ENCODE results near the gene TRPC6.

TRPC6 gene

DNA sequence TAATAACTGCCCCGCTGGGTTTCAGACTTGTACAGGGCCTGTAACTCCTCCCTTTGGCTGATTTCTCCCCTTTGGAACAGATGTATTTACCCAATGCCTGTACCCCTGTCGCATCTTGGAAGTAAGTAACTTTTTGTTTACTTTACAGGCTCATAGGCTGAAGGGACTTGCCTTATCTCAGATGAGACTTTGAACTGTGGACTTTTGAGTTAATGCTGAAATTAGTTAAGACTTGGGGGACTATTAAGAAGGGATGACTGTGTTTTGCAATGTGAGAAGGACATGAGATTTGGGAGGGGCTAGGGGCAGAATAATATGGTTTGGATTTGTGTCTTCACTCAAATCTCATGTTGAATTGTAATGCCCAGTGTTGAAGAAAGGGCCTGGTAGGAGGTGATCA lies 62.0 kb downstream of the TRPC6 start:
- H3K9ac ChIP-seq (ENCODE audit: low read length), result no peak overlapping the region
- no peak overlapping the region for H3K4me3 ChIP-seq (ENCODE audit: insufficient read depth, low read length, poor library complexity, severe bottlenecking)
- no peak overlapping the region for H3K27ac ChIP-seq (ENCODE audit: low read depth, low read length)
- H4K20me1 ChIP-seq (ENCODE audit: low read depth, low read length), result no peaks in the 10 kb centered on the region
- H3K27me3 ChIP-seq (ENCODE audit: low read length), result no peaks in the 10 kb centered on the region
- H3F3A ChIP-seq (ENCODE audit: insufficient read depth), result no peaks in the 10 kb centered on the region
- no peaks in the 10 kb centered on the region for H3K9me3 ChIP-seq (ENCODE audit: insufficient read depth, low read length)
- H3K79me2 ChIP-seq (ENCODE audit: insufficient read depth, low read length), result no peaks in the 10 kb centered on the region
- TF ChIP-seq EZH2phosphoT487 (conservative IDR thresholded peaks at IDR 0.05; ENCODE audit: low read length), result no peak
- H3K9me2 ChIP-seq (replicated peaks; ENCODE audit: insufficient read depth, low read length), result no peaks in the 10 kb centered on the region
- H3K36me3 ChIP-seq (ENCODE audit: low read length), result no peaks in the 10 kb centered on the region
- no peak overlapping the region for H2AFZ ChIP-seq (ENCODE audit: low read depth, low read length, severe bottlenecking)
- H3K4me2 ChIP-seq (ENCODE audit: low read depth, low read length, poor library complexity, severe bottlenecking), result no peak overlapping the region

DNA sequence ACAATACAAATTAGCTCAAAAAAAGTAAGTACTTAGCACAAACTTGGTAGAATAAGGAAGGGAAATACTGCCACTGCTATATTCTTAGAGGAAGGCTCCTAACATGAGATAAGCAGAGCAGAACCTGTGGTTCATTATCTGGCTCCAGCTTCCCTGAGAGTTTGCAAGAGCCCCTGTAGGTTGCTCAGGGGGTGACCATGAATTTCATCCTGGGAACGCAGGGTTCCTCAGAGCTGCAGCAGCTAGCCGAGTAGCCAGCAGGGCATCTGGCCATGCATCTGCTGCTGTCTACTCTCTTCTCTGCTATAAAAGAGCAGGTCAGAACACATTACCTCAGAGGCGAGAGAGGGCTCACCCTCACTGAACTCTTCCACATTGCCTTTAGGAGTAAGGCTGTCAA lies 67.3 kb downstream of the TRPC6 start:
- no peaks in the 10 kb centered on the region for H4K20me1 ChIP-seq (ENCODE audit: low read depth, low read length)
- no peak overlapping the region for H2AFZ ChIP-seq (ENCODE audit: low read depth, low read length, severe bottlenecking)
- H3K27ac ChIP-seq (ENCODE audit: low read depth, low read length), result no peak overlapping the region
- H3K4me3 ChIP-seq (ENCODE audit: insufficient read depth, low read length, poor library complexity, severe bottlenecking), result no peak overlapping the region
- H3K36me3 ChIP-seq (ENCODE audit: low read length), result no peaks in the 10 kb centered on the region
- H3F3A ChIP-seq (ENCODE audit: insufficient read depth), result no peaks in the 10 kb centered on the region
- H3K79me2 ChIP-seq (ENCODE audit: insufficient read depth, low read length), result no peaks in the 10 kb centered on the region
- TF ChIP-seq EZH2phosphoT487 (conservative IDR thresholded peaks at IDR 0.05; ENCODE audit: low read length), result no peak
- TF ChIP-seq, protein P1, sequence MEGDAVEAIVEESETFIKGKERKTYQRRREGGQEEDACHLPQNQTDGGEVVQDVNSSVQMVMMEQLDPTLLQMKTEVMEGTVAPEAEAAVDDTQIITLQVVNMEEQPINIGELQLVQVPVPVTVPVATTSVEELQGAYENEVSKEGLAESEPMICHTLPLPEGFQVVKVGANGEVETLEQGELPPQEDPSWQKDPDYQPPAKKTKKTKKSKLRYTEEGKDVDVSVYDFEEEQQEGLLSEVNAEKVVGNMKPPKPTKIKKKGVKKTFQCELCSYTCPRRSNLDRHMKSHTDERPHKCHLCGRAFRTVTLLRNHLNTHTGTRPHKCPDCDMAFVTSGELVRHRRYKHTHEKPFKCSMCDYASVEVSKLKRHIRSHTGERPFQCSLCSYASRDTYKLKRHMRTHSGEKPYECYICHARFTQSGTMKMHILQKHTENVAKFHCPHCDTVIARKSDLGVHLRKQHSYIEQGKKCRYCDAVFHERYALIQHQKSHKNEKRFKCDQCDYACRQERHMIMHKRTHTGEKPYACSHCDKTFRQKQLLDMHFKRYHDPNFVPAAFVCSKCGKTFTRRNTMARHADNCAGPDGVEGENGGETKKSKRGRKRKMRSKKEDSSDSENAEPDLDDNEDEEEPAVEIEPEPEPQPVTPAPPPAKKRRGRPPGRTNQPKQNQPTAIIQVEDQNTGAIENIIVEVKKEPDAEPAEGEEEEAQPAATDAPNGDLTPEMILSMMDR (IDR thresholded peaks at IDR 0.05; ENCODE audit: insufficient read depth, low read length, poor library complexity, severe bottlenecking), result no peak
- H3K9me3 ChIP-seq (ENCODE audit: insufficient read depth, low read length), result no peaks in the 10 kb centered on the region
- H3K9ac ChIP-seq (ENCODE audit: low read length), result no peak overlapping the region
- no peaks in the 10 kb centered on the region for H3K27me3 ChIP-seq (ENCODE audit: low read length)
- H3K9me2 ChIP-seq (replicated peaks; ENCODE audit: insufficient read depth, low read length), result no peaks in the 10 kb centered on the region
- H3K4me2 ChIP-seq (ENCODE audit: low read depth, low read length, poor library complexity, severe bottlenecking), result no peak overlapping the region

DNA sequence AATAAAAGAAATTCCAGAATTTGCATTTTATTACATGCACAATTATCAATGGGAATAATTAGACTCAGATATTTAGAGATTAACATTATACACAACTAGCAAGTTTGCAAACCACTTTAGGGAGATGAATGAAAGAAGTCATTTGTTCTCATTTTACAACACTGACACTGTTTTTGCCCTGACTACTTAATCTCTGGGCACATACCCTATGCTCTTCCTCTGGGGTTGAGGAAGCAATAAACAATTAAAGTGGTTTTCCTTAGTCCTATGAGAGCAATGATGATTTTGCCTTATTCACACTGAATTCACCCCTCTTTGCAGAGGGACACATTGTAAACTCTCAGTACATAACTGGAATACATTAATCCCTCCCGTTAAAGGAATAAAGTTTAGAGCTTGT lies 72.7 kb downstream of the TRPC6 start:
- Histone ChIP-seq H3K79me2 (ENCODE audit: insufficient read depth, low read length) (no peaks in the 10 kb centered on the region), H3K9me3 (ENCODE audit: insufficient read depth, low read length) (peaks cover 4% of the 10 kb centered on the region; the same call in 1 of the 2 replicates), H3K9me2 (replicated peaks; ENCODE audit: insufficient read depth, low read length) (no peaks in the 10 kb centered on the region), H3K27me3 (ENCODE audit: low read length) (no peaks in the 10 kb centered on the region), H3K27ac (ENCODE audit: low read depth, low read length) (no peak overlapping the region), H3K9ac (ENCODE audit: low read length) (no peak overlapping the region), H4K20me1 (ENCODE audit: low read depth, low read length) (no peaks in the 10 kb centered on the region), H3F3A (ENCODE audit: insufficient read depth) (peaks cover 2% of the 10 kb centered on the region; the same call in 1 of the 2 replicates), H3K4me2 (ENCODE audit: low read depth, low read length, poor library complexity, severe bottlenecking) (no peak overlapping the region), H3K36me3 (ENCODE audit: low read length) (0 out of 2 replicates have a peak, but pooled peaks cover 3% of the 10 kb centered on the region), H2AFZ (ENCODE audit: low read depth, low read length, severe bottlenecking) (no peak overlapping the region), H3K4me3 (ENCODE audit: insufficient read depth, low read length, poor library complexity, severe bottlenecking) (no peak overlapping the region)
- TF ChIP-seq, protein P1 (IDR thresholded peaks at IDR 0.05; ENCODE audit: insufficient read depth, low read length, poor library complexity, severe bottlenecking), result no peak
- TF ChIP-seq EZH2phosphoT487 (conservative IDR thresholded peaks at IDR 0.05; ENCODE audit: low read length), result no peak

DNA sequence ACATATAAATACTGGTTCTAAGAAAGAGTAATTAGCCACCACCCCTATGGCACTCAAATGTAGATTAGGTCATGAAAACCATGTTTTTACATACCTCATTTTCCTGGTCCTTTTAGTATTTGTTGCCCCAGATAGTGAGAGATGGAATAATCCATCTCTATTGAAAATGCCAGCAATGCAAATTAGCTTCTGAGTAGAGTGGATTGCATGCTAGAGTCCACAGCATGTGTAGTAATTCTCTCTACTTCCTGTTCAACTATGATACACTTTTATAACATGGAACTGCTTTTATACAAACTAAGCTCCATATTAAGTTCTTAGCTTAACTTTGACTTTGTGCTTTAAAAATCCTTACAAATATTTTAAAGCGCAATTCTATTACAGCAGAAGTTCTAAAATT lies 73.2 kb downstream of the TRPC6 start:
- H4K20me1 ChIP-seq (ENCODE audit: low read depth, low read length), result no peaks in the 10 kb centered on the region
- H3K27me3 ChIP-seq (ENCODE audit: low read length), result no peaks in the 10 kb centered on the region
- TF ChIP-seq, protein P1 (IDR thresholded peaks at IDR 0.05; ENCODE audit: insufficient read depth, low read length, poor library complexity, severe bottlenecking), result no peak
- no peak for TF ChIP-seq EZH2phosphoT487 (conservative IDR thresholded peaks at IDR 0.05; ENCODE audit: low read length)

More for the DNA sequence above, 73.2 kb downstream of the TRPC6 start:
- H2AFZ ChIP-seq (ENCODE audit: low read depth, low read length, severe bottlenecking), result peak overlapping the region; percentile 39
- H3K9me2 ChIP-seq (replicated peaks; ENCODE audit: insufficient read depth, low read length), result no peaks in the 10 kb centered on the region
- peaks cover 2% of the 10 kb centered on the region; the same call in 1 of the 2 replicates for H3F3A ChIP-seq (ENCODE audit: insufficient read depth)
- H3K27ac ChIP-seq (ENCODE audit: low read depth, low read length), result peak overlapping the region; percentile 54
- H3K9ac ChIP-seq (ENCODE audit: low read length), result no peak overlapping the region
- H3K4me2 ChIP-seq (ENCODE audit: low read depth, low read length, poor library complexity, severe bottlenecking), result peak overlapping the region; percentile 43
- no peak overlapping the region for H3K4me3 ChIP-seq (ENCODE audit: insufficient read depth, low read length, poor library complexity, severe bottlenecking)
- H3K36me3 ChIP-seq (ENCODE audit: low read length), result 0 out of 2 replicates have a peak, but pooled peaks cover 3% of the 10 kb centered on the region
- peaks cover 4% of the 10 kb centered on the region; the same call in 1 of the 2 replicates for H3K9me3 ChIP-seq (ENCODE audit: insufficient read depth, low read length)
- no peaks in the 10 kb centered on the region for H3K79me2 ChIP-seq (ENCODE audit: insufficient read depth, low read length)
